ENCODE measurements around the gene PLA2G4D. TPM values are rescaled to one million over a fixed set of nuclear protein-coding genes. Genes with fewer than 3 reads are reported as not detected.

PLA2G4D gene
- total and polyA plus RNA-seq, 2 donors (not counting 3 experiments of a cell fraction or from before 2014, with no cell fraction given), result not detected

- Histone ChIP-seq H3K9ac (replicated peaks; ENCODE audit: extremely low read depth, insufficient read depth, low read length) (no peak overlapping the region), H3K4me3 (replicated peaks in 1 of 3; ENCODE audit: insufficient read depth in 1 of 3, low read depth in 1 of 3, low read length in 3 of 3) (no peak overlapping the region), H3K4me1 (ENCODE audit: control insufficient read depth, extremely low read depth, insufficient read depth, low read length) (peaks cover 2% of the 10 kb centered on the region), H3K9me3 (replicated peaks; ENCODE audit: control insufficient read depth, insufficient read depth, low read length) (no peaks in the 10 kb centered on the region), H3K36me3 (ENCODE audit: control insufficient read depth in 2 of 2, extremely low read depth in 1 of 2, insufficient read depth in 2 of 2, low read length in 2 of 2) (no peaks in the 10 kb centered on the region), H4K20me1 (replicated peaks; ENCODE audit: control insufficient read depth, extremely low read depth, insufficient read depth, low read length) (no peaks in the 10 kb centered on the region), H3K27me3 (ENCODE audit: control insufficient read depth in 2 of 2, insufficient read depth in 2 of 2, low read length in 2 of 2) (peaks cover 6 to 22% of the 10 kb centered on the region in 2 experiments), H3K4me2 (ENCODE audit: insufficient read depth, low read length) (no peak overlapping the region), H3K9me1 (replicated peaks; ENCODE audit: control insufficient read depth, extremely low read depth, insufficient read depth, low read length) (no peaks in the 10 kb centered on the region), H2AFZ (ENCODE audit: low read depth, low read length) (no peak overlapping the region), H3K27ac (ENCODE audit: insufficient read depth, low read depth, low read length) (no peak overlapping the region), H3K79me2 (ENCODE audit: control insufficient read depth, insufficient read depth, low read length) (no peaks in the 10 kb centered on the region)
- TF ChIP-seq POLR2A (IDR thresholded peaks at IDR 0.05; ENCODE audit: low read depth, low read length), result no peak
- no peak for TF ChIP-seq CTCF (IDR thresholded peaks at IDR 0.05; ENCODE audit: extremely low read depth in 1 of 2, insufficient read depth in 1 of 2, low read depth in 1 of 2, low read length in 2 of 2)
- no peak for TF ChIP-seq EZH2 (IDR thresholded peaks at IDR 0.05; ENCODE audit: borderline replicate concordance, low read depth, low read length, severe bottlenecking)
- TF ChIP-seq JUN (IDR thresholded peaks at IDR 0.05; ENCODE audit: borderline replicate concordance, insufficient read depth, insufficient read length, low read depth), result no peak
- no peak for TF ChIP-seq POLR2AphosphoS5 (IDR thresholded peaks at IDR 0.05; ENCODE audit: insufficient read depth, low read depth, low read length)
- no peak for TF ChIP-seq FOS (IDR thresholded peaks at IDR 0.05; ENCODE audit: borderline replicate concordance, insufficient read depth, low read length)
- no peak for TF ChIP-seq MYC (IDR thresholded peaks at IDR 0.05; ENCODE audit: low read depth, low read length)
- FAIRE-seq (no peak), DNase-seq (ENCODE audit: low read depth, low spot score) (no peak)
- no TSS peak for BruUV-seq (replicated peaks)
- intact Hi-C loops (cut with micrococcal nuclease), result no loop called here
- POLR2A ChIA-PET, result no interaction called here
- dilution Hi-C loops (cut with MboI; ENCODE audit: extremely low pct_ligation_motif_present, low sequenced_read_pairs), result no loop called here
- CTCF ChIA-PET, result interaction anchor here (1.3 kb wide), 1 partner anchor 44 kb away, joined by 3 read pairs; no protein-coding TSS in a partner anchor
Measured at GRCh38 chr15:42033214-42033873, 61.0 kb downstream of the PLA2G4D start.
